ENCODE measurements around the gene ADAM12.

DNA sequence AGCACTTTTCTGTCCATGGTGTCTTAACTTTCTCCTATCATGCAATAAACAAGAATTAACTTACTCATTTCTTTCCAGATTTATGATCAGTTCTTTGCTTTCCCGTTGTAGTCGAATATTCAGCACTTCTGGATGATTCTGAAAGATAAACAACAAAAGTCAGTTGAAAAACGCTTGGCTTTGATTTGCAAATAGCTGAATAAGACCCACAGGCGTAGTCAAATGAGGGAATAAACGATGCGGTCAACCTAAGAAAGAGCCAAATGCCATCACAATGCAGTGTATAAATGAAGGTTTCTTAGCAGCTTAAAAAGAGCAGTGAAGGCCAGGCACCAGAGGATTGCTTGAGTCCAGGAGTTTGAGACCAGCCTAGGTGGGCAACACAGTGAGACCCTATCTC is 109.4 kb downstream of the ADAM12 start:
- TF ChIP-seq, protein P1, sequence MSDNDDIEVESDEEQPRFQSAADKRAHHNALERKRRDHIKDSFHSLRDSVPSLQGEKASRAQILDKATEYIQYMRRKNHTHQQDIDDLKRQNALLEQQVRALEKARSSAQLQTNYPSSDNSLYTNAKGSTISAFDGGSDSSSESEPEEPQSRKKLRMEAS (IDR thresholded peaks at IDR 0.05) = no peak
- TF ChIP-seq, protein P2, sequence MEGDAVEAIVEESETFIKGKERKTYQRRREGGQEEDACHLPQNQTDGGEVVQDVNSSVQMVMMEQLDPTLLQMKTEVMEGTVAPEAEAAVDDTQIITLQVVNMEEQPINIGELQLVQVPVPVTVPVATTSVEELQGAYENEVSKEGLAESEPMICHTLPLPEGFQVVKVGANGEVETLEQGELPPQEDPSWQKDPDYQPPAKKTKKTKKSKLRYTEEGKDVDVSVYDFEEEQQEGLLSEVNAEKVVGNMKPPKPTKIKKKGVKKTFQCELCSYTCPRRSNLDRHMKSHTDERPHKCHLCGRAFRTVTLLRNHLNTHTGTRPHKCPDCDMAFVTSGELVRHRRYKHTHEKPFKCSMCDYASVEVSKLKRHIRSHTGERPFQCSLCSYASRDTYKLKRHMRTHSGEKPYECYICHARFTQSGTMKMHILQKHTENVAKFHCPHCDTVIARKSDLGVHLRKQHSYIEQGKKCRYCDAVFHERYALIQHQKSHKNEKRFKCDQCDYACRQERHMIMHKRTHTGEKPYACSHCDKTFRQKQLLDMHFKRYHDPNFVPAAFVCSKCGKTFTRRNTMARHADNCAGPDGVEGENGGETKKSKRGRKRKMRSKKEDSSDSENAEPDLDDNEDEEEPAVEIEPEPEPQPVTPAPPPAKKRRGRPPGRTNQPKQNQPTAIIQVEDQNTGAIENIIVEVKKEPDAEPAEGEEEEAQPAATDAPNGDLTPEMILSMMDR (IDR thresholded peaks at IDR 0.05; ENCODE audit: low read depth, low read length, missing input control) = no peak
- TF ChIP-seq JUND (IDR thresholded peaks at IDR 0.05) (no peak), HNF4A (conservative IDR thresholded peaks at IDR 0.05) (no peak), YY1 (IDR thresholded peaks at IDR 0.05) (no peak), FOXA1 (IDR thresholded peaks at IDR 0.05) (no peak)
- TF ChIP-seq, protein P3, sequence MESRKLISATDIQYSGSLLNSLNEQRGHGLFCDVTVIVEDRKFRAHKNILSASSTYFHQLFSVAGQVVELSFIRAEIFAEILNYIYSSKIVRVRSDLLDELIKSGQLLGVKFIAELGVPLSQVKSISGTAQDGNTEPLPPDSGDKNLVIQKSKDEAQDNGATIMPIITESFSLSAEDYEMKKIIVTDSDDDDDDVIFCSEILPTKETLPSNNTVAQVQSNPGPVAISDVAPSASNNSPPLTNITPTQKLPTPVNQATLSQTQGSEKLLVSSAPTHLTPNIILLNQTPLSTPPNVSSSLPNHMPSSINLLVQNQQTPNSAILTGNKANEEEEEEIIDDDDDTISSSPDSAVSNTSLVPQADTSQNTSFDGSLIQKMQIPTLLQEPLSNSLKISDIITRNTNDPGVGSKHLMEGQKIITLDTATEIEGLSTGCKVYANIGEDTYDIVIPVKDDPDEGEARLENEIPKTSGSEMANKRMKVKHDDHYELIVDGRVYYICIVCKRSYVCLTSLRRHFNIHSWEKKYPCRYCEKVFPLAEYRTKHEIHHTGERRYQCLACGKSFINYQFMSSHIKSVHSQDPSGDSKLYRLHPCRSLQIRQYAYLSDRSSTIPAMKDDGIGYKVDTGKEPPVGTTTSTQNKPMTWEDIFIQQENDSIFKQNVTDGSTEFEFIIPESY (IDR thresholded peaks at IDR 0.05) = no peak
- TF ChIP-seq, protein P4, sequence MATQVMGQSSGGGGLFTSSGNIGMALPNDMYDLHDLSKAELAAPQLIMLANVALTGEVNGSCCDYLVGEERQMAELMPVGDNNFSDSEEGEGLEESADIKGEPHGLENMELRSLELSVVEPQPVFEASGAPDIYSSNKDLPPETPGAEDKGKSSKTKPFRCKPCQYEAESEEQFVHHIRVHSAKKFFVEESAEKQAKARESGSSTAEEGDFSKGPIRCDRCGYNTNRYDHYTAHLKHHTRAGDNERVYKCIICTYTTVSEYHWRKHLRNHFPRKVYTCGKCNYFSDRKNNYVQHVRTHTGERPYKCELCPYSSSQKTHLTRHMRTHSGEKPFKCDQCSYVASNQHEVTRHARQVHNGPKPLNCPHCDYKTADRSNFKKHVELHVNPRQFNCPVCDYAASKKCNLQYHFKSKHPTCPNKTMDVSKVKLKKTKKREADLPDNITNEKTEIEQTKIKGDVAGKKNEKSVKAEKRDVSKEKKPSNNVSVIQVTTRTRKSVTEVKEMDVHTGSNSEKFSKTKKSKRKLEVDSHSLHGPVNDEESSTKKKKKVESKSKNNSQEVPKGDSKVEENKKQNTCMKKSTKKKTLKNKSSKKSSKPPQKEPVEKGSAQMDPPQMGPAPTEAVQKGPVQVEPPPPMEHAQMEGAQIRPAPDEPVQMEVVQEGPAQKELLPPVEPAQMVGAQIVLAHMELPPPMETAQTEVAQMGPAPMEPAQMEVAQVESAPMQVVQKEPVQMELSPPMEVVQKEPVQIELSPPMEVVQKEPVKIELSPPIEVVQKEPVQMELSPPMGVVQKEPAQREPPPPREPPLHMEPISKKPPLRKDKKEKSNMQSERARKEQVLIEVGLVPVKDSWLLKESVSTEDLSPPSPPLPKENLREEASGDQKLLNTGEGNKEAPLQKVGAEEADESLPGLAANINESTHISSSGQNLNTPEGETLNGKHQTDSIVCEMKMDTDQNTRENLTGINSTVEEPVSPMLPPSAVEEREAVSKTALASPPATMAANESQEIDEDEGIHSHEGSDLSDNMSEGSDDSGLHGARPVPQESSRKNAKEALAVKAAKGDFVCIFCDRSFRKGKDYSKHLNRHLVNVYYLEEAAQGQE (IDR thresholded peaks at IDR 0.05) = no peak

All from liver (tissue), 3 donors.